SK-N-SH (cell line): ENCODE results near the gene MDM4. TPM values are rescaled to one million over a fixed set of nuclear protein-coding genes. Genes with fewer than 3 reads are reported as not detected.

Experiments
- CTCF ChIA-PET: fragments of 300-600, 350-600 bp; formaldehyde crosslinking; extraction: SDS; loops from one replicate; lab custom pipeline; 2021; lab: Yijun Ruan, JAX
- POLR2A ChIA-PET: fragments of 350-600 bp; sonication (Branson Sonifier 250); formaldehyde crosslinking; extraction: SDS; loops from one replicate; lab custom pipeline; 2020; ENCODE audit warnings: antibody characterized with exemption, inconsistent platforms; lab: Yijun Ruan, JAX
- DNase-seq: peaks from one replicate; pipeline ENCODE4 v3.0.0; 2012
- H2AFZ ChIP-seq: fragments of 200-600 bp; sonication (generic); 2 replicates; pipeline ENCODE4 v1.8.1; 2016; ENCODE audit warnings: antibody characterized with exemption, mild to moderate bottlenecking, low read depth
- H3F3A ChIP-seq: fragments of 200-600 bp; sonication (generic); replicated peaks from 2 replicates; pipeline ENCODE3; 2016; ENCODE audit warnings: antibody characterized with exemption, mild to moderate bottlenecking; ENCODE audit not compliant: insufficient read depth
- H3K27ac ChIP-seq, 2 experiments: fragments of 200-500 bp in 1 of 2; fragments of 200-600 bp in 1 of 2; sonication (Bioruptor generic) in 1 of 2; sonication (generic), shearing (Covaris generic) in 1 of 2; 2 replicates each; pipeline versions ENCODE4 v1.5.1 to v1.6.1; 2014 to 2016; ENCODE audit warnings: low read depth in 2 of 2, inconsistent platforms in 1 of 2, low read length in 1 of 2, mild to moderate bottlenecking in 1 of 2, mixed read lengths in 1 of 2
- H3K27me3 ChIP-seq: fragments of 200-600 bp; sonication (generic), shearing (Covaris generic); 2 replicates; pipeline ENCODE4 v1.6.1; 2016; ENCODE audit warnings: mixed run types; ENCODE audit not compliant: insufficient read depth
- H3K36me3 ChIP-seq, 2 experiments: fragments of 200-500 bp in 1 of 2; fragments of 200-600 bp in 1 of 2; sonication (Bioruptor generic) in 1 of 2; sonication (generic) in 1 of 2; replicated peaks in 1 of 2; 2 replicates each; pipeline versions ENCODE3 to v1.5.1; 2014 to 2016; ENCODE audit warnings: low read length in 1 of 2, mild to moderate bottlenecking in 1 of 2; ENCODE audit not compliant: insufficient read depth in 2 of 2, control insufficient read depth in 1 of 2
- H3K4me1 ChIP-seq, 2 experiments: fragments of 200-500 bp in 1 of 2; fragments of 200-600 bp in 1 of 2; sonication (Bioruptor generic) in 1 of 2; sonication (generic), shearing (Covaris generic) in 1 of 2; 2 replicates each; pipeline versions ENCODE4 v1.5.1 to v1.6.1; 2014 to 2016; ENCODE audit warnings: low read depth in 1 of 2, low read length in 1 of 2, mixed run types in 1 of 2; ENCODE audit not compliant: insufficient read depth in 2 of 2, control insufficient read depth in 1 of 2
- H3K4me2 ChIP-seq: fragments of 200-600 bp; sonication (generic), shearing (Covaris generic); 2 replicates; pipeline ENCODE4 v1.6.1; 2017; ENCODE audit warnings: mixed run types
- H3K4me3 ChIP-seq, 2 experiments: fragments of 200-500 bp in 1 of 2; fragments of 200-600 bp in 1 of 2; sonication (Bioruptor generic) in 1 of 2; sonication (generic), shearing (Covaris generic) in 1 of 2; 2 replicates each; pipeline versions ENCODE4 v1.5.1 to v1.8.1; 2014 to 2016; ENCODE audit warnings: low read depth in 2 of 2, inconsistent platforms in 1 of 2, low read length in 1 of 2, mild to moderate bottlenecking in 1 of 2, mixed read lengths in 1 of 2, moderate library complexity in 1 of 2
- H3K79me2 ChIP-seq: fragments of 200-600 bp; sonication (generic); 2 replicates; pipeline ENCODE4 v1.8.1; 2017; ENCODE audit warnings: mild to moderate bottlenecking; ENCODE audit not compliant: insufficient read depth
- H3K9ac ChIP-seq: fragments of 200-600 bp; sonication (generic); 2 replicates; pipeline ENCODE4 v1.6.1; 2017; ENCODE audit warnings: mixed run types
- H3K9me2 ChIP-seq: fragments of 200-600 bp; sonication (generic); 2 replicates; pipeline ENCODE4 v1.6.1; 2017; ENCODE audit warnings: mixed run types
- H3K9me3 ChIP-seq: fragments of 200-600 bp; sonication (generic); 2 replicates; pipeline ENCODE4 v1.6.1; 2017; ENCODE audit warnings: mixed run types, mild to moderate bottlenecking, moderate library complexity
- H4K20me1 ChIP-seq: fragments of 200-600 bp; sonication (generic); 2 replicates; pipeline ENCODE4 v1.6.1; 2017; ENCODE audit warnings: mild to moderate bottlenecking, mixed run types; ENCODE audit not compliant: insufficient read depth
- EP300 ChIP-seq, 2 experiments: IDR thresholded peaks; 2 replicates each; pipeline versions ENCODE4 v1.4.0 to v1.6.1; 2012; ENCODE audit warnings: borderline replicate concordance in 1 of 2, low read depth in 1 of 2, low read length in 1 of 2
- GATA2 ChIP-seq: sonication (generic); formaldehyde crosslinking; IDR thresholded peaks from 2 replicates; pipeline ENCODE4 v1.5.0; 2020; ENCODE audit warnings: mild to moderate bottlenecking, missing genetic modification reagents
- JUND ChIP-seq: IDR thresholded peaks from 2 replicates; pipeline ENCODE4 v1.4.0; 2012
- MEF2A ChIP-seq: IDR thresholded peaks from 2 replicates; pipeline ENCODE4 v1.4.0; 2012; ENCODE audit warnings: low read depth, borderline replicate concordance
- MXI1 ChIP-seq: IDR thresholded peaks from 2 replicates; pipeline ENCODE4 v1.6.1; 2012; ENCODE audit warnings: mild to moderate bottlenecking, low read depth, low read length, improper control_type of control experiment
- NFIC ChIP-seq: IDR thresholded peaks from 2 replicates; pipeline ENCODE4 v1.4.0; 2012; ENCODE audit warnings: borderline replicate concordance
- NRF1 ChIP-seq: IDR thresholded peaks from 2 replicates; pipeline ENCODE4 v1.6.1; 2012; ENCODE audit warnings: low read depth, mild to moderate bottlenecking, low read length
- RAD21 ChIP-seq: IDR thresholded peaks from 2 replicates; pipeline ENCODE4 v1.6.1; 2012; ENCODE audit warnings: mild to moderate bottlenecking, low read length
- RFX5 ChIP-seq: IDR thresholded peaks from 2 replicates; pipeline ENCODE4 v1.6.1; 2012; ENCODE audit warnings: mild to moderate bottlenecking, improper control_type of control experiment, low read length
- RXRA ChIP-seq: IDR thresholded peaks from 2 replicates; pipeline ENCODE4 v1.4.0; 2012; ENCODE audit warnings: low read depth, mild to moderate bottlenecking, borderline replicate concordance
- SIN3A ChIP-seq: IDR thresholded peaks from 2 replicates; pipeline ENCODE4 v1.6.1; 2012; ENCODE audit warnings: low read depth, mild to moderate bottlenecking, low read length, moderate library complexity, borderline replicate concordance
- YY1 ChIP-seq: IDR thresholded peaks from 2 replicates; pipeline ENCODE4 v1.4.0; 2012; ENCODE audit warnings: low read depth, mild to moderate bottlenecking
- WGBS: methylation state at CpG from one replicate; pipeline ENCODE4 v1.1.6; 2017; ENCODE audit warnings: low lambda C conversion rate; 5-methylcytosine and 5-hydroxymethylcytosine counted together
- polyA plus RNA-seq, 3 experiments: library from polyadenylated mRNA; depleted of rRNA; stranded (reverse); fragments of >200 nt; gene quantifications; 2 replicates each; pipeline ENCODE4 v1.2.3, GENCODE V29; 2012
- TF ChIP-seq, protein P1 (sequence below): IDR thresholded peaks from 2 replicates; pipeline ENCODE4 v1.4.0; 2012; ENCODE audit warnings: low read depth, borderline replicate concordance
- TF ChIP-seq, protein P2 (sequence below): IDR thresholded peaks from 2 replicates; pipeline ENCODE4; 2012
- TF ChIP-seq, protein P3 (sequence below): IDR thresholded peaks from 2 replicates; pipeline ENCODE4 v1.4.0; 2012; ENCODE audit warnings: low read depth
- TF ChIP-seq, protein P4 (sequence below): IDR thresholded peaks from 2 replicates; pipeline ENCODE4 v1.4.0; 2012; ENCODE audit warnings: low read depth, borderline replicate concordance
- TF ChIP-seq, protein P5 (sequence below): IDR thresholded peaks from 2 replicates; pipeline ENCODE4 v1.6.1; 2012; ENCODE audit warnings: mild to moderate bottlenecking, low read depth, low read length, moderate library complexity

MDM4 gene
- polyA plus RNA-seq, 1 of the 3 experiments (the other 2 are of a cell fraction) = 6.2 TPM

DNA sequence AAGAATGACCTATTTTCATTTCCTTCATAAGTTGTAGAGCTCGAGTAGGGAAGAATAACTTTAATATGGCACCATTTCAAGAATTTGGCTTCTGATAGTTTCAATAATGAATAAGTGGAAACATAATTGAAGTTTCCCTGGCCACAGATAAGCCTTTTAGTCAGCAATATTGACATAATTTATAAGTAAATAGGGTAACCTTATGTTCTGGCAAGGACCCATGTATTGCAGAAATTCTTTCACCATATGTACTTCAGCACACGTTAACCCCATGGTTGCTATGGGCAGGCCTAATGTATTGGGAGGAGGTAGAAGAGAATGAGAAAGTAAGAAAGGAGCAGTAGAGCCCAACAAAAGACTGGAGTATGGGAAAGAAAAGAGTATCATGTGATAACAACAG is 25.4 kb downstream of the MDM4 start:
- H3K27me3 ChIP-seq = no peaks in the 10 kb centered on the region
- no peaks in the 10 kb centered on the region for H3K4me1 ChIP-seq
- no peaks in the 10 kb centered on the region for H3K9me2 ChIP-seq
- ChIA-PET CTCF (interaction anchor here (1.3 to 2.9 kb wide), 3 partner anchors 24 to 265 kb away, joined by 3 to 18 read pairs (median 3); no protein-coding TSS in a partner anchor), POLR2A (interaction anchor here (0.9 kb wide), 1 partner anchor 25 kb away, joined by 4 read pairs; the partner anchor contains the start of gene MDM4)
- H3K27ac ChIP-seq = no peak overlapping the region
- H2AFZ ChIP-seq = no peak overlapping the region
- H3K79me2 ChIP-seq = peaks cover 15% of the 10 kb centered on the region
- peaks cover 78 to 93% of the 10 kb centered on the region in 2 experiments for H3K36me3 ChIP-seq
- H3F3A ChIP-seq = no peaks in the 10 kb centered on the region
- no peaks in the 10 kb centered on the region for H3K9me3 ChIP-seq
- H3K4me3 ChIP-seq = no peak overlapping the region
- no peak overlapping the region for H3K4me2 ChIP-seq
- H4K20me1 ChIP-seq = no peaks in the 10 kb centered on the region
- no peak overlapping the region for H3K9ac ChIP-seq
- TF ChIP-seq, protein P1, sequence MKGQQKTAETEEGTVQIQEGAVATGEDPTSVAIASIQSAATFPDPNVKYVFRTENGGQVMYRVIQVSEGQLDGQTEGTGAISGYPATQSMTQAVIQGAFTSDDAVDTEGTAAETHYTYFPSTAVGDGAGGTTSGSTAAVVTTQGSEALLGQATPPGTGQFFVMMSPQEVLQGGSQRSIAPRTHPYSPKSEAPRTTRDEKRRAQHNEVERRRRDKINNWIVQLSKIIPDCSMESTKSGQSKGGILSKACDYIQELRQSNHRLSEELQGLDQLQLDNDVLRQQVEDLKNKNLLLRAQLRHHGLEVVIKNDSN = no peak
- no peak for TF ChIP-seq RAD21
- no peak for TF ChIP-seq RFX5
- TF ChIP-seq, protein P2, sequence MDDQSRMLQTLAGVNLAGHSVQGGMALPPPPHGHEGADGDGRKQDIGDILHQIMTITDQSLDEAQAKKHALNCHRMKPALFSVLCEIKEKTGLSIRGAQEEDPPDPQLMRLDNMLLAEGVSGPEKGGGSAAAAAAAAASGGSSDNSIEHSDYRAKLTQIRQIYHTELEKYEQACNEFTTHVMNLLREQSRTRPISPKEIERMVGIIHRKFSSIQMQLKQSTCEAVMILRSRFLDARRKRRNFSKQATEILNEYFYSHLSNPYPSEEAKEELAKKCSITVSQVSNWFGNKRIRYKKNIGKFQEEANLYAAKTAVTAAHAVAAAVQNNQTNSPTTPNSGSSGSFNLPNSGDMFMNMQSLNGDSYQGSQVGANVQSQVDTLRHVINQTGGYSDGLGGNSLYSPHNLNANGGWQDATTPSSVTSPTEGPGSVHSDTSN = no peak
- no peak for TF ChIP-seq MXI1
- no peak for TF ChIP-seq GATA2
- TF ChIP-seq, protein P3, sequence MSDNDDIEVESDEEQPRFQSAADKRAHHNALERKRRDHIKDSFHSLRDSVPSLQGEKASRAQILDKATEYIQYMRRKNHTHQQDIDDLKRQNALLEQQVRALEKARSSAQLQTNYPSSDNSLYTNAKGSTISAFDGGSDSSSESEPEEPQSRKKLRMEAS = no peak
- no peak for TF ChIP-seq SIN3A
- TF ChIP-seq, protein P4, sequence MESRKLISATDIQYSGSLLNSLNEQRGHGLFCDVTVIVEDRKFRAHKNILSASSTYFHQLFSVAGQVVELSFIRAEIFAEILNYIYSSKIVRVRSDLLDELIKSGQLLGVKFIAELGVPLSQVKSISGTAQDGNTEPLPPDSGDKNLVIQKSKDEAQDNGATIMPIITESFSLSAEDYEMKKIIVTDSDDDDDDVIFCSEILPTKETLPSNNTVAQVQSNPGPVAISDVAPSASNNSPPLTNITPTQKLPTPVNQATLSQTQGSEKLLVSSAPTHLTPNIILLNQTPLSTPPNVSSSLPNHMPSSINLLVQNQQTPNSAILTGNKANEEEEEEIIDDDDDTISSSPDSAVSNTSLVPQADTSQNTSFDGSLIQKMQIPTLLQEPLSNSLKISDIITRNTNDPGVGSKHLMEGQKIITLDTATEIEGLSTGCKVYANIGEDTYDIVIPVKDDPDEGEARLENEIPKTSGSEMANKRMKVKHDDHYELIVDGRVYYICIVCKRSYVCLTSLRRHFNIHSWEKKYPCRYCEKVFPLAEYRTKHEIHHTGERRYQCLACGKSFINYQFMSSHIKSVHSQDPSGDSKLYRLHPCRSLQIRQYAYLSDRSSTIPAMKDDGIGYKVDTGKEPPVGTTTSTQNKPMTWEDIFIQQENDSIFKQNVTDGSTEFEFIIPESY = no peak
- no peak for TF ChIP-seq NRF1
- TF ChIP-seq, protein P5, sequence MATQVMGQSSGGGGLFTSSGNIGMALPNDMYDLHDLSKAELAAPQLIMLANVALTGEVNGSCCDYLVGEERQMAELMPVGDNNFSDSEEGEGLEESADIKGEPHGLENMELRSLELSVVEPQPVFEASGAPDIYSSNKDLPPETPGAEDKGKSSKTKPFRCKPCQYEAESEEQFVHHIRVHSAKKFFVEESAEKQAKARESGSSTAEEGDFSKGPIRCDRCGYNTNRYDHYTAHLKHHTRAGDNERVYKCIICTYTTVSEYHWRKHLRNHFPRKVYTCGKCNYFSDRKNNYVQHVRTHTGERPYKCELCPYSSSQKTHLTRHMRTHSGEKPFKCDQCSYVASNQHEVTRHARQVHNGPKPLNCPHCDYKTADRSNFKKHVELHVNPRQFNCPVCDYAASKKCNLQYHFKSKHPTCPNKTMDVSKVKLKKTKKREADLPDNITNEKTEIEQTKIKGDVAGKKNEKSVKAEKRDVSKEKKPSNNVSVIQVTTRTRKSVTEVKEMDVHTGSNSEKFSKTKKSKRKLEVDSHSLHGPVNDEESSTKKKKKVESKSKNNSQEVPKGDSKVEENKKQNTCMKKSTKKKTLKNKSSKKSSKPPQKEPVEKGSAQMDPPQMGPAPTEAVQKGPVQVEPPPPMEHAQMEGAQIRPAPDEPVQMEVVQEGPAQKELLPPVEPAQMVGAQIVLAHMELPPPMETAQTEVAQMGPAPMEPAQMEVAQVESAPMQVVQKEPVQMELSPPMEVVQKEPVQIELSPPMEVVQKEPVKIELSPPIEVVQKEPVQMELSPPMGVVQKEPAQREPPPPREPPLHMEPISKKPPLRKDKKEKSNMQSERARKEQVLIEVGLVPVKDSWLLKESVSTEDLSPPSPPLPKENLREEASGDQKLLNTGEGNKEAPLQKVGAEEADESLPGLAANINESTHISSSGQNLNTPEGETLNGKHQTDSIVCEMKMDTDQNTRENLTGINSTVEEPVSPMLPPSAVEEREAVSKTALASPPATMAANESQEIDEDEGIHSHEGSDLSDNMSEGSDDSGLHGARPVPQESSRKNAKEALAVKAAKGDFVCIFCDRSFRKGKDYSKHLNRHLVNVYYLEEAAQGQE = no peak
- TF ChIP-seq NFIC = no peak
- no peak for TF ChIP-seq MEF2A
- no peak for TF ChIP-seq JUND
- no peak for TF ChIP-seq YY1
- TF ChIP-seq RXRA = no peak
- no peak for TF ChIP-seq EP300 (IDR thresholded peaks at IDR 0.05; ENCODE audit: borderline replicate concordance in 1 of 2, low read depth in 1 of 2, low read length in 1 of 2)
- TF ChIP-seq, all 33 proteins: peak for 0
- WGBS = 87% methylated on average over 2 of the region's 2 CpGs
- DNase-seq = no peak
